Heart left ventricle (tissue), 16 donors: ENCODE data around the gene ZMYM2. TPM values are rescaled to one million over a fixed set of nuclear protein-coding genes. Genes with fewer than 3 reads are reported as not detected.
A peak's percentile ranks its signal among the peaks of the same experiment; 100 is the strongest.

Experiments used
- ATAC-seq, 4 donors: fragments of 200-7000 bp; cut with Tn5 transposase; one replicate each; pipeline ENCODE4 v1.9.1; 2020 to 2022; ENCODE audit warnings: moderate library complexity in 4 of 4, mild to moderate bottlenecking in 3 of 4, moderate number of reproducible peaks in 1 of 4
- DNase-seq, 5 donors: peaks; one replicate each; pipeline ENCODE4 v3.0.0-alpha.2; 2020
- H3K27ac ChIP-seq, 12 donors: fragments of 200-600 bp; sonication (generic) in 4 of 12; one replicate each; pipeline versions ENCODE4 v1.5.0 to v1.8.0; 2016 to 2022; ENCODE audit warnings: mild to moderate bottlenecking in 2 of 12
- H3K27me3 ChIP-seq, 9 donors: fragments of 200-600 bp; sonication (generic) in 2 of 9; one replicate each; pipeline versions ENCODE4 v1.5.1 to v1.8.0; 2016 to 2022; ENCODE audit warnings: mild to moderate bottlenecking in 3 of 9
- H3K36me3 ChIP-seq, 9 donors: fragments of 200-600 bp; sonication (generic) in 2 of 9; one replicate each; pipeline versions ENCODE4 v1.5.0 to v1.8.0; 2018 to 2022; ENCODE audit warnings: mild to moderate bottlenecking in 2 of 9
- H3K4me1 ChIP-seq, 12 donors: fragments of 200-600 bp; sonication (generic) in 4 of 12; one replicate each; pipeline versions ENCODE4 v1.5.0 to v1.8.0; 2016 to 2022; ENCODE audit warnings: mild to moderate bottlenecking in 3 of 12
- H3K4me3 ChIP-seq, 12 donors: fragments of 200-600 bp; sonication (generic) in 4 of 12; one replicate each; pipeline versions ENCODE4 v1.5.0 to v1.8.0; 2017 to 2022; ENCODE audit warnings: mild to moderate bottlenecking in 9 of 12, moderate library complexity in 4 of 12
- H3K9me3 ChIP-seq, 12 donors: fragments of 200-600 bp; sonication (generic) in 4 of 12; one replicate each; pipeline versions ENCODE4 v1.5.0 to v1.8.0; 2016 to 2022; ENCODE audit warnings: mild to moderate bottlenecking in 1 of 12
- POLR2A ChIP-seq, 2 donors: fragments of 450-650 bp; IDR thresholded peaks; one replicate each; pipeline ENCODE4 v1.6.1; 2017; ENCODE audit warnings: antibody characterized with exemption in 2 of 2, mild to moderate bottlenecking in 2 of 2, moderate library complexity in 2 of 2
- WGBS, 4 donors: extraction: QIAGEN DNeasy Blood & Tissue Kit in 2 of 4; methylation state at CpG; one replicate each; pipeline versions ENCODE4 v1.1.5 to v1.1.7; 2013 to 2018; 5-methylcytosine and 5-hydroxymethylcytosine counted together
- intact Hi-C, 10 donors: fragments of 100-400 bp; cut with DNase I; formaldehyde crosslinking; loops; one replicate each; pipeline versions ENCODE4 v1.11.1 to v1.14.2; 2022
- polyA plus RNA-seq, 2 donors: library from polyadenylated mRNA; stranded (reverse); fragments of 200-250 nt; gene quantifications; one replicate each; pipeline ENCODE4 v1.2.3, GENCODE V29; 2013
- total RNA-seq, 9 donors: library from RNA; depleted of rRNA in 2 of 9; stranded (reverse); fragments of >200 nt in 2 of 9; fragmentation: NEBNext Ultra II Directional in 3 of 9; extraction: Animal tissue kit (Norgen Biotek cat#: 25700) in 3 of 9; gene quantifications; one replicate each; pipeline versions ENCODE4 v1.1.0 to v1.2.4, GENCODE V29; 2016 to 2023
- TF ChIP-seq, protein P1 (sequence below), 12 donors: fragments of 200-600 bp; sonication (generic) in 4 of 12; IDR thresholded peaks; one replicate each; pipeline versions ENCODE4 v1.5.0 to v1.8.0; 2018 to 2022; ENCODE audit warnings: antibody characterized with exemption in 12 of 12, mild to moderate bottlenecking in 5 of 12
- donor health status: ischemic (EF 13 %, LVEDD 7.1; RV severe dilation, severe dysfunction).
- donor health status: healthy with polysubstance abuse.
- donor health status: DM: no; HTN: yes; CAD: no.
- donor health status: DM: no; HTN: no; CAD: no.
- donor health status: ischemic (EF 25% LVEDD 6.9; RV normal size, moderate dysfunction).
- donor health status: ischemic (EF 25% LVEDD 5.7; RV mildly dilated, moderate dysfunction).
- donor health status: healthy.
- donor health status: DM: yes; HTN: yes; CAD: no.
- donor health status: ischemic (EF 35%, LVEDD 5.7; RV mildly dilated, moderate dysfunction).
- donor health status: nonischemic (EF 11% LVEDD 7.7; RV severe dilation, severe dysfunction).
- donor health status: DM: yes; HTN: yes; CAD: no.
- donor health status: PGD.
- donor health status: ischemic (EF 29% LVEDD 5.4; RV normal size, mild dysfunction).
- donor health status: nonischemic (EF 23%, LVEDD 6.1; RV moderate dilation, normal function).

Gene ZMYM2
- total and polyA plus RNA-seq, 11 donors: 11.2 to 69.3 (median 51.9) TPM

DNA sequence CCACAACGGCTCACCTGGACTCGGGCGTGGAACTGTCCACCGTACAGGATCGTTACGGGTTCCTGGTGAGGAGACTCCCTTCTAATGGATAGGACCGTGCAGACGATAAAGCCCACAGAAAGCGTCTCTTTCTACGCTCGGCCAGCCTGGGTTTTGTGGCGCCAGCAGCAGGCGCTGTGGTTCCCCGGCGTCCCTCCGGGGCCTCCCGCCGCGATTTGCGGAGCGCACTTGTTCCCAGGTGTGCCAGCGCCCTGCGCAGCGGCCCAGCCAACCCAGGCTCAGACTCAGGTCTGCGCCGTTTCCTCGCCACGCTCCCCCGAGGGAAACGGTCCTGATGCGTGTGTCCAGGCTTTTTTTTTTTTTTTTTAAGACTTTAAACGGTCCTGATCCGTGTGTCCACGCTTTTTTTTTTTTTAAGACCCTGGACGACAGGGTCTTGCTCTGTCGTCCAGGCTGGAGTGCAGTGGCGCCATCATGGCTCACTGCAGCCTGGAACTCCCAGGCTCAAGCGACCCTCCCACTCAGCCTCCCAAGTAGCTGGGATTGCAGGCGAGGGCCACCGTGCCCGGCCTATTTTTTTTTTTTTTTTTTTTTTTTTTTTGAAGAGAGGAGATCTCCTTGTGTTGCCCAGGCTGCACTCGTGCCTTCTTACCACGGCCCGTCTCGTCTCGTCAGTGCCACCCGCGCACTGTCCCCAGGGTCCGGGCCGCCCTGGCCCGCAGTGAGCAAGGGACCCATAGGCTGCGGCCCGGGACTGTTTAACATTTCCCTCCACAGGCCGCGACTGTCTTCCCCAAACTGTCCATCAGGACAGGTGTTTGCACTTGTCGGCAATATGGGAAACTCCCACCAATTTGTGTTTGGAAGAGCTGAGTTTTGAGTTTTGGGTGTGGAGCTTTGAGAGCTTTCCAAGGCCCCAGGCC lies 178.5 kb downstream of the ZMYM2 start:
- WGBS, 4 donors: 36 to 58% (median 49%) methylated on average over 43 to 56 of the region's 56 CpGs
- no peak for DNase-seq
- no peak for TF ChIP-seq POLR2A (IDR thresholded peaks at IDR 0.05)
- TF ChIP-seq, protein P1, sequence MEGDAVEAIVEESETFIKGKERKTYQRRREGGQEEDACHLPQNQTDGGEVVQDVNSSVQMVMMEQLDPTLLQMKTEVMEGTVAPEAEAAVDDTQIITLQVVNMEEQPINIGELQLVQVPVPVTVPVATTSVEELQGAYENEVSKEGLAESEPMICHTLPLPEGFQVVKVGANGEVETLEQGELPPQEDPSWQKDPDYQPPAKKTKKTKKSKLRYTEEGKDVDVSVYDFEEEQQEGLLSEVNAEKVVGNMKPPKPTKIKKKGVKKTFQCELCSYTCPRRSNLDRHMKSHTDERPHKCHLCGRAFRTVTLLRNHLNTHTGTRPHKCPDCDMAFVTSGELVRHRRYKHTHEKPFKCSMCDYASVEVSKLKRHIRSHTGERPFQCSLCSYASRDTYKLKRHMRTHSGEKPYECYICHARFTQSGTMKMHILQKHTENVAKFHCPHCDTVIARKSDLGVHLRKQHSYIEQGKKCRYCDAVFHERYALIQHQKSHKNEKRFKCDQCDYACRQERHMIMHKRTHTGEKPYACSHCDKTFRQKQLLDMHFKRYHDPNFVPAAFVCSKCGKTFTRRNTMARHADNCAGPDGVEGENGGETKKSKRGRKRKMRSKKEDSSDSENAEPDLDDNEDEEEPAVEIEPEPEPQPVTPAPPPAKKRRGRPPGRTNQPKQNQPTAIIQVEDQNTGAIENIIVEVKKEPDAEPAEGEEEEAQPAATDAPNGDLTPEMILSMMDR (IDR thresholded peaks at IDR 0.05): peak in 6 of 12 donors; percentile 9 to 30 (median 22)
- ATAC-seq: no peak
- Histone ChIP-seq H3K27me3 (peaks cover 0 to 58% (median 12%) of the 10 kb centered on the region in 9 donors), H3K4me3 (peak overlapping the region in 2 of 12 donors; percentile 2 to 17), H3K27ac (no peak overlapping the region), H3K9me3 (no peaks in the 10 kb centered on the region), H3K4me1 (peaks cover 2 to 40% (median 19%) of the 10 kb centered on the region in 12 donors), H3K36me3 (no peaks in the 10 kb centered on the region)
- intact Hi-C loops: no loop called here

DNA sequence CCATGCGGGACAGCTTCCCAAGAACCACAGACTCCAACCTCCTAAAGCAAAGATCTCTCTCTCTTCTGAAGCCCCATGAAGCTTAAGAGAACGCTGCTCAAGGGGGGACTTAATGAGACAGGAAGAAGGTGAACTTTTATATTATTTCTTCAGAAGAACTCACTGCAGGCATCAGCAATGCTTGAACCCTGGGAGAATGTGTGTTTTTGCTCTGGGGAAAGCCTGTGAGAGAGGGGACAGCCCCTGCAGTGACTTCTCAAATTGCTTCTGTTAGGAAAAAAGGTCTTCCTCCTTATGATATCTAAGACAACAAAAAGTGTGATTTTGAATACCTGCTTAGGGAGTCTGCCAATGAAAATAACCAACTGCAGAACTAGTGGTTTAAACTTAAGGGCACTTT lies 179.3 kb downstream of the ZMYM2 start:
- H3K36me3 ChIP-seq: no peaks in the 10 kb centered on the region
- intact Hi-C loops: no loop called here
- no peak overlapping the region for H3K4me3 ChIP-seq
- H3K27ac ChIP-seq: peak overlapping the region in 3 of 12 donors; percentile 0 to 46 (median 4)
- ATAC-seq (no peak), DNase-seq (no peak)
- WGBS, 4 donors: 49 to 63% (median 55%) methylated on average over 2 of the region's 2 CpGs
- H3K9me3 ChIP-seq: no peaks in the 10 kb centered on the region
- TF ChIP-seq, protein P1 (IDR thresholded peaks at IDR 0.05): no peak
- no peak for TF ChIP-seq POLR2A (IDR thresholded peaks at IDR 0.05)
- peaks cover 5 to 45% (median 21%) of the 10 kb centered on the region in 12 donors for H3K4me1 ChIP-seq
- H3K27me3 ChIP-seq: peaks cover 0 to 66% (median 12%) of the 10 kb centered on the region in 9 donors

DNA sequence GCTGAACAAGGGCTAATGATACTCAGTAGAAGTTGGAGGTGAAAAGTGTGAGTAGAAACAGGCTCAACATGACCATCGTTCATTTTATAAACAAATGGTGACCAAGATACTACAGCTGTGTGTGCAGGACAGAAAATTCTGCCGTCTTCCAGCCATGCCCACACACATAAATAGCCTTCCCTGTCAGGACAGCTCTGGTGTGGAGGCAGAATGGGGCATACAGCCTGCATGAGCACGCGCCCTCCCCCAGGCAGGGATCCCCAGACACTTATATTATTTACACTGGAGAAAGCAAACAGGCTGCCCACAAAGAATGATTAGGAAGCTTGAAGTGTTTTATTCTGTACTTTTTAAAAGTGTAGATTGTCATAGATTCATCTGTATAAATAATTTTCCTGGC lies 182.0 kb downstream of the ZMYM2 start:
- peaks cover 0 to 71% (median 12%) of the 10 kb centered on the region in 9 donors for H3K27me3 ChIP-seq
- H3K4me3 ChIP-seq: no peak overlapping the region
- H3K9me3 ChIP-seq: no peaks in the 10 kb centered on the region
- peaks cover 5 to 45% (median 21%) of the 10 kb centered on the region in 12 donors for H3K4me1 ChIP-seq
- 39 to 51% (median 42%) methylated on average over 4 of the region's 4 CpGs for WGBS, 4 donors
- intact Hi-C loops: loop anchor here in 1 of 10 donors (2.0 kb wide), 1 partner anchor 20 kb away; the partner anchor contains the start of gene GJA3
- DNase-seq: no peak
- peak overlapping the region; percentile 34 to 86 (median 69) for H3K27ac ChIP-seq
- TF ChIP-seq, protein P1 (IDR thresholded peaks at IDR 0.05): no peak
- no peak for TF ChIP-seq POLR2A (IDR thresholded peaks at IDR 0.05)
- peak; percentile 52 to 75 (median 66) for ATAC-seq
- no peaks in the 10 kb centered on the region for H3K36me3 ChIP-seq

Other genes with a start within 250 kb of the ZMYM2 start
- 10 to 100 TPM; 21.4 to 31.5 (median 26.3) TPM for gene PSPC1, start 175.8 kb upstream of the ZMYM2 start, total RNA-seq
- gene PSPC1, start 175.8 kb upstream of the ZMYM2 start, polyA plus RNA-seq: 10 to 100 TPM; 18.8 to 21.0 TPM
- gene ZMYM5, start 95.1 kb upstream of the ZMYM2 start, total RNA-seq: 10 to 100 TPM in 1 of 9 donors, 1 to 10 TPM in 8; 5.7 to 10.2 (median 7.5) TPM
- 1 to 10 TPM; 5.0 to 5.9 TPM for gene ZMYM5, start 95.1 kb upstream of the ZMYM2 start, polyA plus RNA-seq
- 10 to 100 TPM; 13.6 to 30.5 (median 17.9) TPM for gene GJA3, start 202.3 kb downstream of the ZMYM2 start, total RNA-seq
- 1 to 10 TPM; 5.4 to 9.3 TPM for gene GJA3, start 202.3 kb downstream of the ZMYM2 start, polyA plus RNA-seq
- 1 to 10 TPM in 1 of 9 donors, under 1 TPM in 7, not detected in 1; 0.10 to 2.0 (median 0.22) TPM for gene GJB2, start 234.2 kb downstream of the ZMYM2 start, total RNA-seq
- gene GJB2, start 234.2 kb downstream of the ZMYM2 start, polyA plus RNA-seq: under 1 TPM; 0.30 to 0.62 TPM